Measurements from ENCODE around the gene CADM2.

- no peak for TF ChIP-seq POLR2A (IDR thresholded peaks at IDR 0.05; ENCODE audit: low read depth, low read length)
- TF ChIP-seq TAF1 (IDR thresholded peaks at IDR 0.05; ENCODE audit: borderline replicate concordance, low read depth, low read length) = no peak
- TF ChIP-seq POLR2AphosphoS5 (IDR thresholded peaks at IDR 0.05; ENCODE audit: low read depth, low read length) = no peak
Measured at GRCh38 chr3:85584779-85585356, 626.1 kb downstream of the CADM2 start.

Measured in GM12892 (cell line).